Activated CD4-positive, CD25-positive, alpha-beta regulatory T cell (primary cell): ENCODE measurements around the gene SPHK2.
"Not testable (repeated sequence)": the region's sequence is repeated elsewhere in the genome, so short reads cannot be mapped to it uniquely, and the experiment has no call there.

Experiments used
- DNase-seq, 4 experiments: peaks; one replicate each; lab custom pipeline; 2025; lab: John Stamatoyannopoulos, UW

The SPHK2 gene

DNA sequence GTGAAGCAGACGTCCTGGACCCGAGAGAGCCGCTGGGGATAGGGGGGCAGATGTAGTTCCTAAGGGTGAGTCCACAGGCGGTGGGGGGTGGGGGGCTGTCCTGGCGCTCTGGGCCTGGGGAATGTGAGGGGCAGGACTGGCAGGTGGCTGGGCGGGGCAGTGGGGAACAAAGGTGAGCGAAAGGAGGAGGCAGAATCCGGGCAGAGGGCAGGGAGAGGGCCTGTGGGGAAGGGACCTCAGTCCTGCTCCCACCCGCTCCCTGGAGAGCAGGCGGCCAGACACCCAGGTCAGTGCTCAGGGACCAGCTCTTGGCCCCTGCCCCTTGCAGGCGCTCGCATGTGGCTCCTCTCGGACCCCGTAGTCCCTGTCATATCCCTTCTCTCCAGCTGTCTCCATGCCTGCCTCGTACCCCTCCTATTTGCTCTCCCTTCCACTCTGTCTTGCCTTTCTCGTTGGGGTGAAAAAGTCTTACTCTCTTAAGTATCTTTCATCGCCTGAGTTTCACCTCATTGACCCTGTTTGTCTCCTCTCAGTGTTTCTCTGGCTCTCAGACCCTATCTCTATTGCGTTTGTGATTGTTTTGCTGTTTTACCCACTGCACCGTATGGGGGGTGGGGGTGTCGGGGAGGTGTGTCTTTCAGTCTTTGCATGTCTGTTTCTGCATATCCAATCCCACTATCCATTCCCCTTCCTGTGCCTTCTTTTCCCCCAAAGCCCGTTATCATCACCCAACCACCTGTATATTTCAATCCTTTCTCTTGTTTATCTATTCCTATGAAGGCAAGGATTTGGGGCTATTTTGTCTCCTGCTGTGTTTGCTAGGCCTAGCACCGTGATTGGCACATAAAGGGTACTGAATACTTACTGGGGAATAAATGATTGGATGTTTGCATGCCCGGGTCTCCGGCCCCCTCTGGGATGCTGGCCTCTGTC lies 5.8 kb downstream of the SPHK2 start:
- no peak for DNase-seq

DNA sequence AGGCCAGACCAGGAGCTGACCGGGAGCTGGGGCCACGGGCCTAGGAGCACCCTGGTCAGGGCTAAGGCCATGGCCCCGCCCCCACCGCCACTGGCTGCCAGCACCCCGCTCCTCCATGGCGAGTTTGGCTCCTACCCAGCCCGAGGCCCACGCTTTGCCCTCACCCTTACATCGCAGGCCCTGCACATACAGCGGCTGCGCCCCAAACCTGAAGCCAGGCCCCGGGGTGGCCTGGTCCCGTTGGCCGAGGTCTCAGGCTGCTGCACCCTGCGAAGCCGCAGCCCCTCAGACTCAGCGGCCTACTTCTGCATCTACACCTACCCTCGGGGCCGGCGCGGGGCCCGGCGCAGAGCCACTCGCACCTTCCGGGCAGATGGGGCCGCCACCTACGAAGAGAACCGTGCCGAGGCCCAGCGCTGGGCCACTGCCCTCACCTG lies 6.6 kb downstream of the SPHK2 start:
- DNase-seq, result no peak

DNA sequence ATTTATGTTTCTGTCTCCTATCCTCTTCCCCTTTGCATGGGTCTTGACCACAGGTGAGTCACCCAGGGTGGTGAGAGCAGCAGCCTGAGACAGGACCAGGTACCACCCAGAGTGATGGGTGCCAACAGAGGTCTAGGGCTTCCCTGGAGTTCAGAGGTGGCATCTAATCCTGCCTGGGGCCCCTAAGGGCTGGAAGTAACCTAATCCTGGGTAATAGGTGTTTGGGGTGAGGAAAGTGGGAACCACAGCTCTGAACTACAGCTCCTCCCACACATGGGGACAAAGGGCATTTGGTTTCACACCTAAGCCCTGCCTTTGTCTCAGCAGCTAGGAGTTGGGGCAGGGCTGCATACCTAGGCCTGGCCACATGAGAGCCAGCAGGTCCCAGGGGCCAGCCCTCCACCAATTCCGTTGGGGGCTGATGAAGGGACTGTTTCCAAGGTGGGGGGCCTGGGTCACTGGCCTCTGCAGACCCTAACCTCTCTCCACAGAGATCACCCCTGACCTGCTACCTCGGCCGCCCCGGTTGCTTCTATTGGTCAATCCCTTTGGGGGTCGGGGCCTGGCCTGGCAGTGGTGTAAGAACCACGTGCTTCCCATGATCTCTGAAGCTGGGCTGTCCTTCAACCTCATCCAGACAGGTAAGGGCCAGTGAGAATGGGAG lies 8.0 kb downstream of the SPHK2 start:
- no peak for DNase-seq

DNA sequence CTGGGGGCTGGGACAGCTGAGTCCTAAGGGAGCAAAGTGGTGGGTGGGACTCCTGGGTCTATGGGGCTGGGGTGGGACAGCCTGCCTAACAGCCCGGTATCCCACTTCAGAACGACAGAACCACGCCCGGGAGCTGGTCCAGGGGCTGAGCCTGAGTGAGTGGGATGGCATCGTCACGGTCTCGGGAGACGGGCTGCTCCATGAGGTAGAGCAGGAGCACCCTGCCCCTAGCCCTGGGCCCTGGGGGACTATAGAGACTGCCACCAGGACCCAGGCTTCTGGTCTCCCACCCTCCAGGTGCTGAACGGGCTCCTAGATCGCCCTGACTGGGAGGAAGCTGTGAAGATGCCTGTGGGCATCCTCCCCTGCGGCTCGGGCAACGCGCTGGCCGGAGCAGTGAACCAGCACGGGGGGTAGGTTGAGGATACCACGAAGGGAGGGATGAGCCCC lies 8.6 kb downstream of the SPHK2 start:
- no peak for DNase-seq

DNA sequence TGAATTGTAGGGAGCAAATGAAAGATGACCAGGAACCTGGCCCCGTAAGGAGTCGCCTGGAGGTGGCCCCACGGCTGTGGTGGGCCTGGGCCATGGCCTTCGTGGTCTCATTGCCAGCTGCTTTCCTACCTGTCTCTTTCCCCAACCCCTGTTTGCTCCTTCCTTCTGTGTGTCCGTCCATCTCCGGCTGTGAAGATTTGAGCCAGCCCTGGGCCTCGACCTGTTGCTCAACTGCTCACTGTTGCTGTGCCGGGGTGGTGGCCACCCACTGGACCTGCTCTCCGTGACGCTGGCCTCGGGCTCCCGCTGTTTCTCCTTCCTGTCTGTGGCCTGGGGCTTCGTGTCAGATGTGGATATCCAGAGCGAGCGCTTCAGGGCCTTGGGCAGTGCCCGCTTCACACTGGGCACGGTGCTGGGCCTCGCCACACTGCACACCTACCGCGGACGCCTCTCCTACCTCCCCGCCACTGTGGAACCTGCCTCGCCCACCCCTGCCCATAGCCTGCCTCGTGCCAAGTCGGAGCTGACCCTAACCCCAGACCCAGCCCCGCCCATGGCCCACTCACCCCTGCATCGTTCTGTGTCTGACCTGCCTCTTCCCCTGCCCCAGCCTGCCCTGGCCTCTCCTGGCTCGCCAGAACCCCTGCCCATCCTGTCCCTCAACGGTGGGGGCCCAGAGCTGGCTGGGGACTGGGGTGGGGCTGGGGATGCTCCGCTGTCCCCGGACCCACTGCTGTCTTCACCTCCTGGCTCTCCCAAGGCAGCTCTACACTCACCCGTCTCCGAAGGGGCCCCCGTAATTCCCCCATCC lies 9.4 kb downstream of the SPHK2 start:
- no peak for DNase-seq

DNA sequence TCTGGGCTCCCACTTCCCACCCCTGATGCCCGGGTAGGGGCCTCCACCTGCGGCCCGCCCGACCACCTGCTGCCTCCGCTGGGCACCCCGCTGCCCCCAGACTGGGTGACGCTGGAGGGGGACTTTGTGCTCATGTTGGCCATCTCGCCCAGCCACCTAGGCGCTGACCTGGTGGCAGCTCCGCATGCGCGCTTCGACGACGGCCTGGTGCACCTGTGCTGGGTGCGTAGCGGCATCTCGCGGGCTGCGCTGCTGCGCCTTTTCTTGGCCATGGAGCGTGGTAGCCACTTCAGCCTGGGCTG lies 9.9 kb downstream of the SPHK2 start:
- no peak for DNase-seq

DNA sequence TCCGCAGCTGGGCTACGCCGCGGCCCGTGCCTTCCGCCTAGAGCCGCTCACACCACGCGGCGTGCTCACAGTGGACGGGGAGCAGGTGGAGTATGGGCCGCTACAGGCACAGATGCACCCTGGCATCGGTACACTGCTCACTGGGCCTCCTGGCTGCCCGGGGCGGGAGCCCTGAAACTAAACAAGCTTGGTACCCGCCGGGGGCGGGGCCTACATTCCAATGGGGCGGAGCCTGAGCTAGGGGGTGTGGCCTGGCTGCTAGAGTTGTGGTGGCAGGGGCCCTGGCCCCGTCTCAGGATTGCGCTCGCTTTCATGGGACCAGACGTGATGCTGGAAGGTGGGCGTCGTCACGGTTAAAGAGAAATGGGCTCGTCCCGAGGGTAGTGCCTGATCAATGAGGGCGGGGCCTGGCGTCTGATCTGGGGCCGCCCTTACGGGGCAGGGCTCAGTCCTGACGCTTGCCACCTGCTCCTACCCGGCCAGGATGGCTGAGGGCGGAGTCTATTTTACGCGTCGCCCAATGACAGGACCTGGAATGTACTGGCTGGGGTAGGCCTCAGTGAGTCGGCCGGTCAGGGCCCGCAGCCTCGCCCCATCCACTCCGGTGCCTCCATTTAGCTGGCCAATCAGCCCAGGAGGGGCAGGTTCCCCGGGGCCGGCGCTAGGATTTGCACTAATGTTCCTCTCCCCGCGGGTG lies 10.4 kb downstream of the SPHK2 start:
- DNase-seq, result no peak

DNA sequence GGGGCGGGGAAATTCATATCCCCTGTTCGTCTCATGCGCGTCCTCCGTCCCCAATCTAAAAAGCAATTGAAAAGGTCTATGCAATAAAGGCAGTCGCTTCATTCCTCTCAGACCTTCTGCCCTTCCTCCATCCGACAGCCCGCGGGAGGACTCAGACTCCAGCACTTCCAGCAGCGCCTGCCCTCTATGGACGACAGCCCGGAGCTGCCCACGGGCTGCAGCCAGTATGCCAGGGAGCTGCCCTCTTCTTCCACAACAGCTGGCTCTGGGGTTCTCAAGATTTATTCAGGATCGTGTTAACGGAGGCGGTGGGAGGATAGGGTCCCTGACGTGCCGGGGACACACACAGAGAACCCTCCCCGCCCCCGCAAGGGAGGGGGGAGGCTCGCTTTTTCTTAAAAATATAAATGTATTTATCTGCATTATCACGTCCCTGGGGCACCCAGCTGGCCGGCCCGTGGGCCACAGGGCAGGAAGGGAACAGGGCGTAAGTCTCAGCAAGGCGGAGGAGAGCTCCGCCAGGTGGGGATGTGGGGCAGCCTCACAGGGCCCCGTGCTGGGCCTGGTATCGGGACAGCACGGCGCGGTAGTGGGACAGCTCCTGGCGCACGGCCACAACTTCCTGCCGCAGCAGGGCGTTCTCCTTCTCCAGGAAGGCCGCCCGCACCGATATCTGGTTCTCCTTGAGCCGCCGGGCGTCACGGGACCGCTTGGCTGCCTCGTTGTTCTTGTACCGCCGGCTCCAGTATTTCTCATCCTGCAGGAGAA lies 11.2 kb downstream of the SPHK2 start:
- DNase-seq, result no peak

DNA sequence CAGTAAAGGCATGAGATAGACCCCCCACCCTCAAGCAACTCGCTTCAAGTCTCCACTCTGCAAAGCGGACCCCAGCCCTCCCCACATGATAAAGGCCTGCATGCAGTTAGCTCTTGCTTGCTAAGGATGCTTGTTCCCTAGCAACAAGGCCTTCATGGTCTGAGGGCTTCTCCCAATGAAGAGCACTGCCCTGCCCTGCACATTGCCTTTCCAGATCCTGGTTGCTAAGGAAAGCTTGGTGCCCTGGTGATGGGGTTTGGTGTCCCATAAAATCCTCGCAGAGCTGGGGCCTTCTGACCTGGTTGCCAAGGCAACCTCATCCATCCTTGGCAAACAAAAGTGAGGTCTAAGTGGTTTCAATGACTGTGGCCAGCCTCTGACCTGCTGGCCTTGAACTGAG lies 11.9 kb downstream of the SPHK2 start:
- DNase-seq, result no peak

DNA sequence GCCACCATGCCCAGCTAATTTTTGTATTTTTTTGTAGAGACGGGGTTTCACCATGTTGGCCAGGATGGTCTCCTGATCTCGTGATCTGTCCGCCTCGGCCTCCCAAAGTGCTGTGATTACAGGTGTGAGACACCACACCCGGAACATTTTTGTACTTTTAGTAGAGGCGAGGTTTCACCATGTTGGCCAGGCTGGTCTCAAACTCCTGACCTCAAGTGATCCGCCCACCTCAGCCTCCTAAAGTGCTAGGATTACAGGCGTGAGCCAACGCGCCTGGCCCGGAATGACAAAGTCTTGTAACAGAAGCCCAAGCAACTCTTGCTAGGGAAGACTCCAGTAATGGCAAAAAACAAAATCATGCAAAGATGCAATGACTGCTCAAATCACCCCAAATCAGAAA lies 13.0 kb downstream of the SPHK2 start:
- not testable (repeated sequence) for DNase-seq

DNA sequence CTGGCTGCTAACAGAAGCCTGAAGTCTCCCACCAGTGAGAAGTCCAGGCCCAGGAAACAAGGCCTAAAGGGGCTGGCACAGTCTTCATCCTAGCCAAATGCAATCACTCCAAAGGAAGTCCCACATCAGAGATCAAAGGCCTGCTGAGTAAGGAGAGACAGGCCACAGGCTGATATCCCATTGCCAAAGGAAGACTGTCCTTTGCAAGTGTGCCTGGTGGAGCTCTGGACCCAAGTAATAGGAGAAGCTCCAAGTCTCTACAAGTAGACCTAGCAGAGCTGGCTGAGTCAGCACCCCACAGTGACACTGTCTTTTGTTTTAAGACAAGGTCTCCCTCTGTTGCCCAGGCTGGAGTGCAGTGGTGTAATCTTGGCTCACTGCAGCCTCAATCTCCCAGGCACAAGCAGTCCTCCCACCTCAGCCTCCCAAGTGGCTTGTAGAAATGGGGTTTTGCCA lies 13.4 kb downstream of the SPHK2 start:
- DNase-seq, result no peak

DNA sequence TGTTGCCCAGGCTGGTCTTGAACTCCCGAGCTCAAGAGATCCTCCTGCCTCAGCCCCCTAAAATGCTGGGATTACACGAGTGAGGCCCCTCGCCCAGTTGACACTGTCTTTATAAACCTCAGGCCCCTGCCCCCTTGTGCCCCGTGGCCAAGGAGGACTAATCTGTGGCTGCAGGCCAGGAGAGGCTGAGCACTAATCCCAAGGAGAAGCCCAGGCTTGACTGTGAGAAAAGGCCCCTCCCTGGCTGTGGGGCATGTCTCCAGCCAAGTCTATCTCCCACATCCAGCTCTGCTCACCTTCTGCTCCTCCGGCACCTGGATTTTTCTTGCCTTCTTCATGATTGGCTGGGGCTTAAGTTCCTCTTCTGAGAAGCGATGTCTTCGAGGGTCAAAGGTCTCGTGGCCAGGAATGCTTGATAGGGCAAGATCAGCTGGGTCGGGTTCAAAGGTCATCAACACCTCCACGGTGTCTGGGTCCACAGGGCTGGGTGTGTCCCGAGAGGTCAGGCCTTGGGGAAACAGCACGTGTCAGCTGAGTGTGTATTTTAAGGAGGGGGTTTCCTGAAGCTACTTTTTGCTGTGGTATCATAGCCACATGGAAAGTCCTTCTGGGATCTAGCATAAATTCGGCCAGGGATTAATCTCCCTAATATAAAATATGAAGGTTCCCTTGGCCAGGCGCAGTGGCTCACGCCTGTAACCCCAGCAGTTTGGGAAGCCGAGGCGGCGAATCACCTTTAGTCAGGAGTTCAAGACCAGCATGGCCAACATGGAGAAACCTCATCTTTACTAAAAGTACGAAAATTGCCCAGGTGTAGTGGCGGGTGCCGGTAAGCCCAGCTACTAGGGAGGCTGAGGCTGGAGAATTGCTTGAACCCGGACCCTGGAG lies 14.1 kb downstream of the SPHK2 start:
- DNase-seq, result no peak

DNA sequence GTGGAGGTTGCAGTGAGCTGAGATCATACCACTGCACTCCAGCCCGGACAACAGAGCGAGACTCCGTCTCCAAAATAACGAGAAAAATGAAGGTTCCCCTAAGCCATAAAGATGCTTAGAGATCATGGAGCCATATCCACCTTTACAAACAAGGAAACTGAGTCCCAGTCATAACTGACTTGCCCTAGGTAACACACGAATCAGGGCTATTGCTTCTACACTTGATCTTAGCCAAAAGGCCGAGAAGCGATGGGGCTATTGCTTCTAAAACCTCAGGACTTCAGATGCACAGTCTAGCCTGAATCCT lies 14.7 kb downstream of the SPHK2 start:
- DNase-seq, result no peak

DNA sequence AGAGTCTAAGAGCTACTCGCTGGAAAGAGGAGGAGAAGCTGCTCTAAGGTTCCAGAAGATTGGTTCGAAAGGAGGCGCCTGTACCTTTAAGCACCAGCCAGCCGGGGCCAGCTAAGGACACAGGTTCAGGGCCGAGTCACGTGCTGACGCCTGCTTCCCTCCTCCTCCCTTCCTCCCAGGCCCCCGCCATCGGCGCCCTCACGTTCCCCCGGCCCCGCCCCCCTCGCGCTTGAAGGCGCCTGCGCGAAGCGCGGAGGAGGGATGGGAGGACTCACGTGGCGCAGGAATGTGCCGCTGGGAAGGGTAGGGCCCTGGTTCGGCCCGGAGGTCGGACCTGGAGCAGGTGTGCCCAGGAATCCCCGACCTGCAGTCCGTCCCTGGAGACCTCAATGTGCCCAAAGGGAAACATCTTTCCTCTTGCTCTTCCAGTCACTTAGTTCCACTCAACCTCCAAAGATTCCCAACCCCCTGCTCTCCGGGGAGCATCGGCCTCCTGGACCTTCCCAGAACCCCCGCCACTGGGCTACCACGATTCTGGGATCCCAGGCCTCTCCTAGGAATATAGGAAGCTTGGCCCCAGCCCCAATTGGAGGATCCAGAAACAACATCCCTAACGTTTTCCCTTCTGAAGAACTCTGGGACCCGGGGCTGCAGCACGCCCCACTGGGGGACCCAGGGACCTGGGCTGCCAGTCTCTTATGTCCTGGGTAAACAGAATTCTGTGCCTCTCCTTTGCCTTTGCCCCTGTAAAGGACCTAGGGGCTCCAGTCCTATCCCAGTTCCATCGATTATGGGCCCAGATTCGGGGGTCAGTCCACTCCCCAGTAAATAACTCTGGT lies 15.3 kb downstream of the SPHK2 start:
- peak; percentile 81 to 85 (median 84) for DNase-seq

DNA sequence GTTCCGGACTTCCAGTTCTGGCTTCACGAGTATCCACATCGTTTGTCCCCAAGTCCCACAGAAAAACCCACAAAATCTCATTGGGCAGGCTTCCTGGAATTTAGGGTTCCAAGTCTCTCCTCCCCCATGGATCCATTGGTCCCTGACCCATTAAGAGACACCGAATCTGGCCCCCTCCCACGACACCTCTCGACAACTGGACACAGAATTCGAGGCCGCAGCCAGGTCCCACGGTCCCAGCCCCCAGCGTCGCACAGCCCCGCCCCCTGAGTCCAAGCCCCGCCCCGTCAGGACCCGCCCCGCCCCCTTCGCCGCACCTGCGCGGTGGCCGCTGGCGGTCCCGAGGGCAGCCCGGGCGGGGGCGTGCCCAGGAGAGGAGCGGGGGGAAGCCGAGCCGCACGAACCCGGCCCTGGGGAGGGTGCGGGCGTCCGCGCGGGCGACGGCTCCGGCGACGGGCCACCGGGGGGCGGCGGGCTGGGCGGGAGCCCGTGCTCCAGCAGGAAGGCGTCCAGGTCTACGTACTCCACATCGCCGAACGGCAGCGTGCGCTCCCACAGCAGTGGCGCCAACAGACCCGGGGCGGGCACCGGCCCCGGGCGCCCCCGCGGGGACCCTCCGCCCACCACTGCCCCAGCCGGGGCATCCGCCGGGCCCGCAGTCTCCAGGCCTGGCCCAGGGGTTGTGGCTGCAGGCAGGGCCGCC lies 16.1 kb downstream of the SPHK2 start:
- peak; percentile 68 to 73 (median 70) for DNase-seq

DNA sequence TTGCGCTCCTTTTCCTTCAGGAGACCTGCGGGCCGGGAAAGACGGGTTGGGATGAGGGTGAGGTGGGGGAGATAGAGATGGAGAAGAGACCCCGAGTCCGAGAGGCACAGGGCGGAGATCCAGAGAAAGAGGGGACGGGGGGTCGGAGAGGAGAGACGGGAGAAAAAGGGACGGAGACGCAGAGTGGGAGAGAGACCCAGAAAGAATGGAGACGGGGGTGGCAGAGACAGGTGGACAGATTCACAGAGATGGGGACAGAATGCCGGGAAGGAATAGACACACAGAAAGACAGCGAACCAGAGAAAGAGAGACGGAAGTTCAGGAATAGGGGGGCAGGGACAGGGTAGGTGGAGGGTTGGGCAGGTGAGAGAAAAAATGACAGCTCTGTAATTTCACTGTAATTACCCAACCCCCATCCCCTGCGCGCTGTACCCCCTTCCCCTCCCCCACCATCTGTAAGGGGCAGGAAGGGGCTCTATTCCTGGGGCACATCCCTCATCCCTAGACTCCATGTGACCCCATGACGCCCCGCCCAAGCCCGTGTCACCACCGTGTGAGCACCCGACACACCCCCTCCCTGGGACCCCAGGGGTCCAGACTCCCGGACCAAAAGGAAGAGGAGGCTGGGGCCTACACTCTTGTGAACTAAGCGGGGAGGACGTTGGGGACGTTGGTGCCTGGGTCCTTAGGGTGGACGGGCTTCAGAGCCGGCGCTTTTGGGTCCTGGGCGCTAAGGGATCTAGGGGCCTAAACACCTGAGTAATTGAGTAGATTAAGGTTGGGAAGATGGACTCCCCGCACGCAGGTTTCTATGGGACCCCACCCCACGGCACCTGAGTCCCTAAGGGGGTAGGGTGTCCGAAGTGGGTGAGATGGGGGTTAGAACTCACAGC lies 16.9 kb downstream of the SPHK2 start:
- no peak for DNase-seq

DNA sequence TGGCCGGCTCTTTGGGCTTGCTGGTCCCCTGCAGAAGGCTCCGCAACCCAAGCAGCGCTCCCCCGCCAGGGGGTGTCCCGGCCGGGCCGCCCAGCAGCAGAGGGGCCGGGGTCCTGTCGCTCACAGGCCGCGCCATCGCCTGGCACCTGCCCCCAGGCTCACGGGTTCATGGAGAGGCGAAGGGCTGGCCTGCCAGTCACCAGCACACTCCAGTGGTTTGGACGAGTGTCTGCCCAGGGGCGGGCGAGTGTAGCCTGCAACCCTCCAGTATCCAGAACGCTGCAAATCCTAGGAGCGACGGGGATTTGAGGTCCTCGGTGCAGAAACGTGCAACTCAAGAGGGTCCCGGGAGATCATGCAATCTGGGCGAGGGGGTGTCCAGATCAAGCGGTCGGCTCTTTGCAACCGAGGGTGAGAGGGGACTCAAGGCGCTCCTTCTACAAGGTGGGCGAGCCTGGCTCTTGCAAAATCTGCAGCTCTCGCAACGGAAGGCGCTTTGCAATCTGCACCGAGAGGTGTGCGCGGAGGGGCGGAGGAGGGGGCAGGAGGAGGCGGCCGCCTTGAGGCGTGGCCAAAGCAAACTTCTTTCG lies 17.6 kb downstream of the SPHK2 start, which contains the start of gene DBP:
DBP (minus strand) TSS at position 521 of the 590 bp plus-strand sequence; CDS start at position 136, 385 bp downstream.
- peak in 1 of 4 experiments; percentile 46 for DNase-seq
